NCI-H748 (cell line): Measurements from ENCODE around the gene TUBAL3.
"Not testable (repeated sequence)": the region's sequence is repeated elsewhere in the genome, so short reads cannot be mapped to it uniquely, and the experiment has no call there.

Experiments used
- DNase-seq: peaks from one replicate; lab custom pipeline; 2025; ENCODE audit not compliant: unreplicated experiment; lab: John Stamatoyannopoulos, UW

The TUBAL3 gene

GRCh38 chr10:5381187-5381586 is 23.4 kb downstream of the TUBAL3 start:
- no peak for DNase-seq

- DNase-seq: not testable (repeated sequence)
Observed at GRCh38 chr10:5380395-5380794, 24.2 kb downstream of the TUBAL3 start.

- not testable (repeated sequence) for DNase-seq
Observed at GRCh38 chr10:5379202-5379601, 25.4 kb downstream of the TUBAL3 start.

- no peak for DNase-seq
Observed at GRCh38 chr10:5376450-5376849, 28.2 kb downstream of the TUBAL3 start.

- no peak for DNase-seq
Observed at GRCh38 chr10:5373891-5374611, 30.6 kb downstream of the TUBAL3 start.

- no peak for DNase-seq
Observed at GRCh38 chr10:5373307-5373706, 31.3 kb downstream of the TUBAL3 start.

- no peak for DNase-seq
Observed at GRCh38 chr10:5370493-5371352, 33.9 kb downstream of the TUBAL3 start.

- DNase-seq: no peak
Observed at GRCh38 chr10:5369362-5370158, 35.1 kb downstream of the TUBAL3 start.

- peak; percentile 45 for DNase-seq
Observed at GRCh38 chr10:5365928-5366327, 38.7 kb downstream of the TUBAL3 start.

- DNase-seq: peak; percentile 93
Observed at GRCh38 chr10:5364890-5365338, 39.7 kb downstream of the TUBAL3 start, which contains the start of gene UCN3. Gene UCN3 (plus strand): TSS chr10:5364966. CDS start chr10:5373721, 8,755 bp downstream.

GRCh38 chr10:5364374-5364773 is 40.3 kb downstream of the TUBAL3 start:
- peak; percentile 25 for DNase-seq

- no peak for DNase-seq
Observed at GRCh38 chr10:5362873-5363272, 41.8 kb downstream of the TUBAL3 start.

- no peak for DNase-seq
Observed at GRCh38 chr10:5361966-5362365, 42.7 kb downstream of the TUBAL3 start.

GRCh38 chr10:5360318-5360915 is 44.2 kb downstream of the TUBAL3 start:
- DNase-seq: peak; percentile 4

GRCh38 chr10:5356302-5356763 is 48.3 kb downstream of the TUBAL3 start:
- DNase-seq: no peak

GRCh38 chr10:5355594-5356301 is 48.9 kb downstream of the TUBAL3 start:
- DNase-seq: no peak

- DNase-seq: no peak
Observed at GRCh38 chr10:5354068-5354467, 50.6 kb downstream of the TUBAL3 start.

GRCh38 chr10:5349362-5349761 is 55.3 kb downstream of the TUBAL3 start:
- DNase-seq: no peak

GRCh38 chr10:5346881-5347280 is 57.7 kb downstream of the TUBAL3 start:
- DNase-seq: no peak

GRCh38 chr10:5344746-5345145 is 59.9 kb downstream of the TUBAL3 start:
- no peak for DNase-seq
